Natural killer cell (primary cell): ENCODE measurements around the gene MGLL. TPM values are rescaled to one million over a fixed set of nuclear protein-coding genes. Genes with fewer than 3 reads are reported as not detected.

Source experiments
- ATAC-seq, 3 donors: fragments of 150-1000 bp in 2 of 3; fragments of 200-7000 bp in 1 of 3; cut with Tn5 transposase; 1 replicate in 1 of 3; 2 replicates in 2 of 3; pipeline ENCODE4 v1.10.0; 2021; ENCODE audit warnings: mild to moderate bottlenecking in 2 of 3, moderate library complexity in 2 of 3
- DNase-seq, 2 donors: peaks; one replicate each; pipeline versions ENCODE4 v3.0.0 to v3.0.0-alpha.2; 2013 to 2021; ENCODE audit warnings: mixed read lengths in 1 of 2
- H3K27ac ChIP-seq: one replicate; pipeline ENCODE4 v1.5.1; 2013; ENCODE audit warnings: mild to moderate bottlenecking, low read length
- H3K27me3 ChIP-seq: one replicate; pipeline ENCODE4 v1.6.1; 2013; ENCODE audit warnings: low read length; ENCODE audit not compliant: control insufficient read depth, insufficient read depth
- H3K36me3 ChIP-seq: one replicate; pipeline ENCODE4 v1.6.1; 2013; ENCODE audit warnings: low read length; ENCODE audit not compliant: control insufficient read depth, insufficient read depth
- H3K4me1 ChIP-seq: one replicate; pipeline ENCODE4 v1.6.1; 2013; ENCODE audit warnings: low read length; ENCODE audit not compliant: control insufficient read depth, insufficient read depth
- H3K4me3 ChIP-seq: one replicate; pipeline ENCODE4 v1.5.1; 2013; ENCODE audit warnings: low read length
- H3K9me3 ChIP-seq: one replicate; pipeline ENCODE4 v1.6.1; 2013; ENCODE audit warnings: low read length; ENCODE audit not compliant: control insufficient read depth, insufficient read depth
- H3K27ac Mint-ChIP-seq, 2 donors: one replicate each; pipeline ENCODE4 v1.8.0; 2022; ENCODE audit warnings: mild to moderate bottlenecking in 2 of 2, mixed read lengths in 2 of 2, moderate library complexity in 1 of 2
- H3K27me3 Mint-ChIP-seq, 2 donors: one replicate each; pipeline ENCODE4 v1.8.0; 2022; ENCODE audit warnings: low read depth in 2 of 2, mixed read lengths in 2 of 2
- H3K36me3 Mint-ChIP-seq: one replicate; pipeline ENCODE4 v1.8.0; 2022; ENCODE audit warnings: mixed read lengths
- H3K4me1 Mint-ChIP-seq, 2 donors: one replicate each; pipeline ENCODE4 v1.8.0; 2022; ENCODE audit warnings: mixed read lengths in 2 of 2
- H3K4me3 Mint-ChIP-seq: one replicate; pipeline ENCODE4 v1.8.0; 2022; ENCODE audit warnings: mild to moderate bottlenecking, moderate library complexity, mixed read lengths
- H3K9me3 Mint-ChIP-seq, 2 donors: one replicate each; pipeline ENCODE4 v1.8.0; 2022; ENCODE audit warnings: mixed read lengths in 2 of 2
- WGBS: methylation state at CpG from one replicate; pipeline ENCODE4 v1.1.7; 2013; ENCODE audit warnings: missing lambda C conversion rate; ENCODE audit not compliant: insufficient coverage; 5-methylcytosine and 5-hydroxymethylcytosine counted together
- intact Hi-C: fragments of 100-400 bp; cut with micrococcal nuclease; formaldehyde crosslinking; loops from one replicate; pipeline ENCODE4 v1.14.2; 2022
- total RNA-seq, 4 donors: library from RNA; stranded (reverse); fragments of 120-200 nt in 1 of 4; gene quantifications; one replicate each; pipeline versions ENCODE4 v1.2.3 to v1.2.4, GENCODE V29; 2013 to 2022
- TF ChIP-seq, protein P1 (sequence below): fragments of 200-600 bp; IDR thresholded peaks from one replicate; pipeline ENCODE4 v1.8.0; 2022; ENCODE audit warnings: antibody characterized with exemption

Gene MGLL
- total RNA-seq, 3 donors from 2014 or later (not counting 1 experiment from before 2014, with no cell fraction given), result 2.7 to 4.6 (median 3.0) TPM

DNA sequence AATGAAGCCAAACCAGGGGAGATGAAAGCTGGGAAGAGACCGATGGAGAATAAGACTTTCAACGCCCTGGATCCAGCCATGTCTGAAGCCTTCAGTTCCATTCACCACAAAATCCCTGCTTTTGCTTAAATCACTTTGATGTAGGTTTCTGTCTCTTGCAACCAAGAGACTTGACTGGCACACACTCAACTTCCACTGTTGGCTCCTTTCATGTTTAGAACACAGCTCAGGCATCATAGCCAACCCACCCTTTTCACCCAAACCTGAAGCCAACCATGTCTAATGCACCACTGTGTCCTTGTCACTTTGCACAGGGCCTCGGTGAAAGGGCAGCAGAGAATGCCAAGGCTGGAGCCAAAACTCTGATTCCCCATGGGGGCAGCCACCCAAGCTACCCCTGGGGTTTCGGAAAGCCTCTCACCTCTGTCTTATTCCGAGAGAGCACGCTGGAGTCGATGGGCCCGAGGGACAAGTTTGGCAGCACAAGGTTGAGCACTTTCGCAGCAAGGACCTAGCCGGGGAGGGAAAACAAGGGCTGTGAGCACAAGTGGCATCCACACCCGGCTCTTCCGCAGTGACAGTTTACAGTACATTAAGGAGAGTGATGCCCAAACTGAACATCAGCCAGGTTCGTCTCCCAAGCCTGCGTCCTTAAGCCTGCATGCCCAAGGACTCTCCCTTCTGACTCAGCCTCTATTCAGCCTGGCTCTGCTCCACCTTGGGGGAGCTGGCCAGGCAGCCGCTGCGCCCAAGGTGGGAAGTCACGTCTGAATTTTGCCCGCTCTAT lies 112.0 kb downstream of the MGLL start:
- Mint-ChIP-seq H3K4me1 (no peaks in the 10 kb centered on the region), H3K36me3 (no peaks in the 10 kb centered on the region), H3K27me3 (no peaks in the 10 kb centered on the region), H3K9me3 (no peaks in the 10 kb centered on the region), H3K27ac (no peak overlapping the region), H3K4me3 (no peak overlapping the region)
- Histone ChIP-seq H3K36me3 (no peaks in the 10 kb centered on the region), H3K4me3 (no peak overlapping the region), H3K27me3 (no peaks in the 10 kb centered on the region), H3K27ac (no peak overlapping the region), H3K4me1 (no peaks in the 10 kb centered on the region), H3K9me3 (no peaks in the 10 kb centered on the region)
- 92% methylated on average over 18 of the region's 18 CpGs for WGBS
- DNase-seq (no peak), ATAC-seq (no peak)
- TF ChIP-seq, protein P1, sequence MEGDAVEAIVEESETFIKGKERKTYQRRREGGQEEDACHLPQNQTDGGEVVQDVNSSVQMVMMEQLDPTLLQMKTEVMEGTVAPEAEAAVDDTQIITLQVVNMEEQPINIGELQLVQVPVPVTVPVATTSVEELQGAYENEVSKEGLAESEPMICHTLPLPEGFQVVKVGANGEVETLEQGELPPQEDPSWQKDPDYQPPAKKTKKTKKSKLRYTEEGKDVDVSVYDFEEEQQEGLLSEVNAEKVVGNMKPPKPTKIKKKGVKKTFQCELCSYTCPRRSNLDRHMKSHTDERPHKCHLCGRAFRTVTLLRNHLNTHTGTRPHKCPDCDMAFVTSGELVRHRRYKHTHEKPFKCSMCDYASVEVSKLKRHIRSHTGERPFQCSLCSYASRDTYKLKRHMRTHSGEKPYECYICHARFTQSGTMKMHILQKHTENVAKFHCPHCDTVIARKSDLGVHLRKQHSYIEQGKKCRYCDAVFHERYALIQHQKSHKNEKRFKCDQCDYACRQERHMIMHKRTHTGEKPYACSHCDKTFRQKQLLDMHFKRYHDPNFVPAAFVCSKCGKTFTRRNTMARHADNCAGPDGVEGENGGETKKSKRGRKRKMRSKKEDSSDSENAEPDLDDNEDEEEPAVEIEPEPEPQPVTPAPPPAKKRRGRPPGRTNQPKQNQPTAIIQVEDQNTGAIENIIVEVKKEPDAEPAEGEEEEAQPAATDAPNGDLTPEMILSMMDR, result no peak
- intact Hi-C loops, result no loop called here

DNA sequence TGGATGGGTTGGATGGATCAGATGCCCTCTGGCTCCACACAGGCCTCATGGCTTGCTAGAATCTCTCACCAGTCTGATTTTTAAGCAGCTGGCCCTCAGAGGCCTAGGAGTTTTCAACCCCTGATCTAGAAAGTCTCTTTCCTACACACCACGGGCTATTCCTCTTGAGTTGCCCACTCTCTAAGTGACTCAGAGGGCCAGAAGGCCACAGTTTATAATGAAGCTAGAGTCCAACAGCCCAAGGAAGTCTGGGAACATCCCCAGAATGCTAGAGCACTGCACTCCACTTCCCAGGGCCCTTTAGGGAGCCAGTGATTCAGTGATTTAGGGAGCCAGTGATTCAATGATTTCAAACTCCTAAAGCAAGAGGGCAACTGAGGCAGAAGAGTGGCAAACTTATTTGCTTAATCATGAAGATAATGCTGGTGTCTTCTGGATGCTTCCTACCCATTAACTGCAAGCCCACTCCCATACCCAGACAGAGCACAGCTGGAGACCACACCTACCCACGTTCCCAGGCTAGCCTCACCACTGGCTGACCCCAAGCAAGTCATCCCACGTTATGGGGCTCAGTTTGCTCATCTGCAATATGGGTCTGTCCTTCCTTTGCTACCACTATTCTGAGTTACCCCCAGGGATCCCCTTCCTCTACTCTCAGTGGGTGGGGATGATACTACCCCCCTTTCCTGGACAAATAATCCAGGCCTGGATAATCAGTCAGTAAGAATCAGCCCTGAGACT lies 112.8 kb downstream of the MGLL start:
- Mint-ChIP-seq H3K36me3 (no peaks in the 10 kb centered on the region), H3K27me3 (no peaks in the 10 kb centered on the region), H3K9me3 (no peaks in the 10 kb centered on the region), H3K4me1 (no peaks in the 10 kb centered on the region), H3K27ac (no peak overlapping the region), H3K4me3 (no peak overlapping the region)
- H3K27me3 ChIP-seq, result no peaks in the 10 kb centered on the region
- 83% methylated on average over 3 of the region's 3 CpGs for WGBS
- TF ChIP-seq, protein P1, result no peak
- no peak for DNase-seq
- no peak overlapping the region for H3K4me3 ChIP-seq
- no peaks in the 10 kb centered on the region for H3K36me3 ChIP-seq
- H3K9me3 ChIP-seq, result no peaks in the 10 kb centered on the region
- no peaks in the 10 kb centered on the region for H3K4me1 ChIP-seq
- intact Hi-C loops, result no loop called here
- ATAC-seq, result no peak
- H3K27ac ChIP-seq, result no peak overlapping the region

DNA sequence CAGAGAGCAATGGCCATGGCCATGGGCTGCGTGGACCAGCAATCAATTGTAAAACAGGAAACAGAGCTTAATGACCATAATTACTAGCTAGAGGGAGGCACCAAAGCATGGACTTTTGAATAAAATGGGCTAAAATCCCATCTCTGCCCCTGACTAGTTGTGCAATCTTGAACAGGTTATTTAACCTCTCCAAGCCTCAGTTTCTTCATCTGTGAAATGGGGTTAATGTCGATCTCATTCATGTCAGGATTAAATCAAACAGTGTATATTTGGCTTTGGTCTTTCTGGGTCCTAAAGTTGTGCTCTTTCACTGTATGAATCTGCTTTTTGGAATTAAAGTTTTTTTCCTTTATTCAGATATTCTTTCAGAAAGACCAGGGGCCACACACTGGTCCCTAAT lies 113.5 kb downstream of the MGLL start:
- H3K27ac ChIP-seq, result no peak overlapping the region
- intact Hi-C loops, result no loop called here
- ATAC-seq, result no peak
- WGBS, result 94% methylated on average over 1 of the region's 2 CpGs
- Mint-ChIP-seq H3K27ac (no peak overlapping the region), H3K36me3 (no peaks in the 10 kb centered on the region), H3K4me3 (no peak overlapping the region), H3K27me3 (no peaks in the 10 kb centered on the region), H3K4me1 (no peaks in the 10 kb centered on the region), H3K9me3 (no peaks in the 10 kb centered on the region)
- no peaks in the 10 kb centered on the region for H3K27me3 ChIP-seq
- no peaks in the 10 kb centered on the region for H3K9me3 ChIP-seq
- TF ChIP-seq, protein P1, result no peak
- no peaks in the 10 kb centered on the region for H3K36me3 ChIP-seq
- no peak for DNase-seq
- no peak overlapping the region for H3K4me3 ChIP-seq
- H3K4me1 ChIP-seq, result no peaks in the 10 kb centered on the region
